PFSK-1 (cell line): ENCODE measurements around the gene HCN4.

Experiments
- FOXP2 ChIP-seq: optimal IDR thresholded peaks from 2 replicates; pipeline ENCODE3; 2011; ENCODE audit warnings: borderline replicate concordance, control low read depth, inconsistent platforms; ENCODE audit not compliant: insufficient read depth; ENCODE audit errors: extremely low read length, extremely low read depth
- POLR2AphosphoS5 ChIP-seq: IDR thresholded peaks from 2 replicates; pipeline ENCODE4 v1.6.1; 2012; ENCODE audit warnings: low read depth, mild to moderate bottlenecking, control low read depth, low read length, moderate library complexity
- SIN3A ChIP-seq: IDR thresholded peaks from 2 replicates; pipeline ENCODE4 v1.6.1; 2012; ENCODE audit warnings: mild to moderate bottlenecking, low read length, moderate library complexity, borderline replicate concordance; ENCODE audit not compliant: insufficient read depth
- TAF1 ChIP-seq: IDR thresholded peaks from 2 replicates; pipeline ENCODE4 v1.6.1; 2012; ENCODE audit warnings: low read length, control low read depth, borderline replicate concordance; ENCODE audit not compliant: insufficient read depth
- TF ChIP-seq, protein P1 (sequence below), 2 experiments: IDR thresholded peaks; 2 replicates each; pipeline versions ENCODE4 v1.6.1 to v1.8.0; 2011 to 2012; ENCODE audit warnings: low read depth in 2 of 2, low read length in 2 of 2, control low read depth in 1 of 2, inconsistent platforms in 1 of 2, mild to moderate bottlenecking in 1 of 2, moderate library complexity in 1 of 2; ENCODE audit not compliant: insufficient read depth in 1 of 2

HCN4 gene

DNA sequence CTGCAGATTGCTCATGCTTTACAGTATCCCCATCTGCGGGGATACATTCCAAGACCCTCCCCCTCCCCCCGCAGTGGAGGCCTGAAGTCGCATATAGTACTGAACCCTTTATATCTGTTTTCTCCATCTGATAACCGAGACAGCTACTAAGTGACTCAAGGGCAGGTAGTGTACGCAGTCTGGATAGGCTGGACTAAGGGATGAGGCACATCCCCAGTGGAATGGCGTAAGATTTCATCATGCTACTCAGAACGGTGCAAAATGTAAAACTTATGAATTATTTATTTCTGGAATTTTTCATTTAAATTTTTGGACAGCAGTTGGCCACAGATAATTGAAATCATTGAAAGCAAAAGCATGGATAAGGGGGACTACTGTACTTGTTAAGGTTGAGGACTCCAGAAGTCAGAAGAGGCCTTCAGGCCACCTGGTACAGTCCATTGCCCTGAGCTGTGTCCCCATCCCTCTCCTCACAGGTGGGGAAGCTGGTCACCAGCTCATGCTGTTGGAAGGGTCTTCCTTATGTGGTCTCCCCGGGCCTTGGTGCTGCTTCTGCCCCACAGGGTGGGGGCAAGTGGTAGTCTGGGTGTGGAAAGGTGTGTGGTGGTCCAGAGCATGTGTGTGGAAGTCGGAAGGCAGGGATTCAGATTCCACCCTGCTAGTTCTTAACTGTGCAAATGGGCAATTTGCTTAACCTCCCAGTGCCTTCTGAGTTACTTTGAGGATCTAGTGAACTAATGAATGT lies 72.0 kb downstream of the HCN4 start:
- TF ChIP-seq SIN3A (no peak), POLR2AphosphoS5 (no peak), FOXP2 (no peak), TAF1 (no peak)
- TF ChIP-seq, protein P1, sequence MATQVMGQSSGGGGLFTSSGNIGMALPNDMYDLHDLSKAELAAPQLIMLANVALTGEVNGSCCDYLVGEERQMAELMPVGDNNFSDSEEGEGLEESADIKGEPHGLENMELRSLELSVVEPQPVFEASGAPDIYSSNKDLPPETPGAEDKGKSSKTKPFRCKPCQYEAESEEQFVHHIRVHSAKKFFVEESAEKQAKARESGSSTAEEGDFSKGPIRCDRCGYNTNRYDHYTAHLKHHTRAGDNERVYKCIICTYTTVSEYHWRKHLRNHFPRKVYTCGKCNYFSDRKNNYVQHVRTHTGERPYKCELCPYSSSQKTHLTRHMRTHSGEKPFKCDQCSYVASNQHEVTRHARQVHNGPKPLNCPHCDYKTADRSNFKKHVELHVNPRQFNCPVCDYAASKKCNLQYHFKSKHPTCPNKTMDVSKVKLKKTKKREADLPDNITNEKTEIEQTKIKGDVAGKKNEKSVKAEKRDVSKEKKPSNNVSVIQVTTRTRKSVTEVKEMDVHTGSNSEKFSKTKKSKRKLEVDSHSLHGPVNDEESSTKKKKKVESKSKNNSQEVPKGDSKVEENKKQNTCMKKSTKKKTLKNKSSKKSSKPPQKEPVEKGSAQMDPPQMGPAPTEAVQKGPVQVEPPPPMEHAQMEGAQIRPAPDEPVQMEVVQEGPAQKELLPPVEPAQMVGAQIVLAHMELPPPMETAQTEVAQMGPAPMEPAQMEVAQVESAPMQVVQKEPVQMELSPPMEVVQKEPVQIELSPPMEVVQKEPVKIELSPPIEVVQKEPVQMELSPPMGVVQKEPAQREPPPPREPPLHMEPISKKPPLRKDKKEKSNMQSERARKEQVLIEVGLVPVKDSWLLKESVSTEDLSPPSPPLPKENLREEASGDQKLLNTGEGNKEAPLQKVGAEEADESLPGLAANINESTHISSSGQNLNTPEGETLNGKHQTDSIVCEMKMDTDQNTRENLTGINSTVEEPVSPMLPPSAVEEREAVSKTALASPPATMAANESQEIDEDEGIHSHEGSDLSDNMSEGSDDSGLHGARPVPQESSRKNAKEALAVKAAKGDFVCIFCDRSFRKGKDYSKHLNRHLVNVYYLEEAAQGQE (IDR thresholded peaks at IDR 0.05; ENCODE audit: insufficient read depth in 1 of 2, low read depth in 2 of 2, low read length in 2 of 2): no peak

DNA sequence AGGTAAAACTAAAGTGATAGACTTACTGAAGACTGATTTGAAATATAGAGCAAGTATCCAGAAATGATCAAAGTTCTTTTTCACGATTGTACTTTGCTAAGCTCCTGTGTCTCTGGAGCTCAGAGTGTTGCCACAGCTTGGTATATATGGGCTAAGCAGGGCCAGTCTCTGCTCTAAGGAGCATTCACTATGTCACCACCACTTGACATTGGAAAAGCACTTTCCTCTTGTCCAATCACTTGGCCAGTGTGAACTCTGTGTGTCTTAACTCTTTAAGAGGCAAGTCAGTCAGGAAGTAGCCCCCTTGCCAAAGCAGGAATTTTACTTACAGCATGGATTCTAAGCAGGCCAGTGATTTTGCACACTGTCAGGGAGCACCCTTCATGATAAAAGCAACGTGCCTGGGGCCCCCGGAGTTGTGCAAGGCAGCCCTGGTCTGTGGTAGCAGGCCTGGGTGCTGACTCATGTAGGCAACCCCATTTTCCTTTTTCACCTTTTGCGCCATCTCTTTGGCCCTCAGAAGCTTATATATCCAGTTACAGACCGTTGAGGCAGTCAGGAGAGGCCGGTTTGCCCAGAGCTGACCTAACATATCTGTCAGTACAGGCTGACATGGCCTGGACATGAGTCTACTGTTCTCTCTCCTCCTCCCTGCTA lies 73.0 kb downstream of the HCN4 start:
- TF ChIP-seq, protein P1 (IDR thresholded peaks at IDR 0.05; ENCODE audit: insufficient read depth in 1 of 2, low read depth in 2 of 2, low read length in 2 of 2): no peak

DNA sequence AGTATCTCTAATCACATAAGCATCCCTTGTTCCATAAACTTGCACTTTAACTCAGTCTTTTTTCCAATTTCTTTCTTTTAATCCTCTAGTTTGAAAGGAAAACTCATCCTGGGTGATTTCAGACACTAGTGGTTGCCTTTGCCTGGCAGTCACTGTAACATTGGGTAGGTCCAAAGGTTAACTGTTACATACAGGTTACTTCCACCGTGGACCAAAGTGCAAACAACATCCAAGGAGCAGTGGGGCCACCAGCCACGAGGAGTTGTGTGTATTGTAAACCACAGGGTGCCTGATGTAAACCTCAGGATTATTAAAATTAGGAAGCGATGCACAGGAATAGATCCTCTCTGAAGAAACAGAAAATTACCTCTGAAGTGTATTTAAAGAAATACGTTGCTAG lies 75.0 kb downstream of the HCN4 start:
- TF ChIP-seq SIN3A (no peak), TAF1 (no peak), POLR2AphosphoS5 (no peak), FOXP2 (no peak)
- TF ChIP-seq, protein P1 (IDR thresholded peaks at IDR 0.05; ENCODE audit: insufficient read depth in 1 of 2, low read depth in 2 of 2, low read length in 2 of 2): no peak

DNA sequence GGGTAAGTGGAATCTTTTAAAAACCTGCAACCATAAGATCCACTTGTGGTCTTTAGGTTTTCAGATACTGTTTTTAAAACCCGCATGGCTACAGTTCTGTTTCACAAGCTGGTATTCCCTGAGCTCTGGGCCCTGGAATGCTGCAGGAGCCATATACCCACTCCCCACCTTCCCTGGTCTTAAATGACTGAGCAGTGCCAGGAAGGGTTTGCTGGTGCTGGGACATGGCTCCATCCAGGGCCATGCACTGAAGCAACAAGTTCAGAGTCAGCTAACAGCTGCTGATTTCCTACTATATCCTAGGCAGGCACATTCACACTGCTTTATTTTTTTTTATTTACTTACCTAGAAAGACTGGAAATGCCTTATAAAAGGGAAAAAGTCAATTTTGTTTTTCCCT lies 77.3 kb downstream of the HCN4 start:
- TF ChIP-seq, protein P1 (IDR thresholded peaks at IDR 0.05; ENCODE audit: insufficient read depth in 1 of 2, low read depth in 2 of 2, low read length in 2 of 2): no peak
- TF ChIP-seq TAF1 (no peak), FOXP2 (no peak), POLR2AphosphoS5 (no peak), SIN3A (no peak)
